ENCODE results near the gene SAMD5.

SAMD5 gene

GRCh38 chr6:147544420-147544819 is 35.9 kb downstream of the SAMD5 start:
- no peak for DNase-seq (ENCODE audit: low spot score)
- TF ChIP-seq CTCF (IDR thresholded peaks at IDR 0.05; ENCODE audit: extremely low read depth, missing control alignments), result no peak

GRCh38 chr6:147546501-147547368 is 38.2 kb downstream of the SAMD5 start:
- DNase-seq (ENCODE audit: low spot score), result no peak
- no peak for TF ChIP-seq CTCF (IDR thresholded peaks at IDR 0.05; ENCODE audit: extremely low read depth, missing control alignments)

- DNase-seq (ENCODE audit: low spot score), result no peak
- no peak for TF ChIP-seq CTCF (IDR thresholded peaks at IDR 0.05; ENCODE audit: extremely low read depth, missing control alignments)
These were observed 38.9 kb downstream of the SAMD5 start for GRCh38 chr6:147547369-147547902.

GRCh38 chr6:147548921-147549475 is 40.5 kb downstream of the SAMD5 start:
- no peak for DNase-seq (ENCODE audit: low spot score)
- no peak for TF ChIP-seq CTCF (IDR thresholded peaks at IDR 0.05; ENCODE audit: extremely low read depth, missing control alignments)

- no peak for DNase-seq (ENCODE audit: low spot score)
- TF ChIP-seq CTCF (IDR thresholded peaks at IDR 0.05; ENCODE audit: extremely low read depth, missing control alignments), result no peak
These were observed 41.0 kb downstream of the SAMD5 start for GRCh38 chr6:147549531-147549930.

GRCh38 chr6:147551976-147552375 is 43.5 kb downstream of the SAMD5 start:
- no peak for TF ChIP-seq CTCF (IDR thresholded peaks at IDR 0.05; ENCODE audit: extremely low read depth, missing control alignments)
- no peak for DNase-seq (ENCODE audit: low spot score)

GRCh38 chr6:147553099-147553498 is 44.6 kb downstream of the SAMD5 start:
- no peak for TF ChIP-seq CTCF (IDR thresholded peaks at IDR 0.05; ENCODE audit: extremely low read depth, missing control alignments)
- no peak for DNase-seq (ENCODE audit: low spot score)
